NCI-H2081 (cell line): ENCODE results near the gene SMARCA1.
A peak's percentile ranks its signal among the peaks of the same experiment; 100 is the strongest.

Experiments
- DNase-seq, 2 experiments: peaks; one replicate each; lab custom pipeline; 2025; lab: John Stamatoyannopoulos, UW

The SMARCA1 gene

GRCh38 chrX:129530410-129530809, 7.1 kb upstream of the SMARCA1 start:
- DNase-seq: no peak

- DNase-seq: peak in 1 of 2 experiments; percentile 28
These were observed 6.5 kb upstream of the SMARCA1 start for GRCh38 chrX:129529685-129530281.

- DNase-seq: no peak
These were observed 2.6 kb upstream of the SMARCA1 start for GRCh38 chrX:129525896-129526295.

GRCh38 chrX:129525162-129525561, 1.9 kb upstream of the SMARCA1 start:
- DNase-seq: no peak

- DNase-seq: no peak
These were observed 1.1 kb upstream of the SMARCA1 start for GRCh38 chrX:129524250-129524850.

GRCh38 chrX:129522184-129523078, 859 bp downstream of the SMARCA1 start:
- peak; percentile 29 to 51 for DNase-seq

GRCh38 chrX:129520151-129520550, 3.1 kb downstream of the SMARCA1 start:
- DNase-seq: no peak

- DNase-seq: no peak
These were observed 6.9 kb downstream of the SMARCA1 start for GRCh38 chrX:129516402-129516801.

- DNase-seq: no peak
These were observed 10.9 kb downstream of the SMARCA1 start for GRCh38 chrX:129512409-129512808.

GRCh38 chrX:129511689-129512088, 11.6 kb downstream of the SMARCA1 start:
- DNase-seq: no peak

- no peak for DNase-seq
These were observed 13.0 kb downstream of the SMARCA1 start for GRCh38 chrX:129510331-129510730.

- no peak for DNase-seq
These were observed 26.0 kb downstream of the SMARCA1 start for GRCh38 chrX:129497146-129497843.

- DNase-seq: no peak
These were observed 26.7 kb downstream of the SMARCA1 start for GRCh38 chrX:129496625-129497024.

GRCh38 chrX:129495900-129496299, 27.4 kb downstream of the SMARCA1 start:
- no peak for DNase-seq

GRCh38 chrX:129494887-129495286, 28.4 kb downstream of the SMARCA1 start:
- no peak for DNase-seq

GRCh38 chrX:129493643-129494042, 29.6 kb downstream of the SMARCA1 start:
- DNase-seq: no peak

- DNase-seq: no peak
These were observed 33.0 kb downstream of the SMARCA1 start for GRCh38 chrX:129490330-129490729.

- DNase-seq: no peak
These were observed 34.9 kb downstream of the SMARCA1 start for GRCh38 chrX:129488359-129488758.

- no peak for DNase-seq
These were observed 42.4 kb downstream of the SMARCA1 start for GRCh38 chrX:129480889-129481288.

- DNase-seq: no peak
These were observed 44.8 kb downstream of the SMARCA1 start for GRCh38 chrX:129478516-129478915.

- no peak for DNase-seq
These were observed 51.2 kb downstream of the SMARCA1 start for GRCh38 chrX:129472116-129472515.

- DNase-seq: no peak
These were observed 60.6 kb downstream of the SMARCA1 start for GRCh38 chrX:129462707-129463106.
